Femur (tissue), 1 donor: ENCODE measurements around the gene PPP1R14D.
A peak's percentile ranks its signal among the peaks of the same experiment; 100 is the strongest.

Source experiments
- DNase-seq: peaks from one replicate; pipeline ENCODE4 v3.0.0-alpha.2; 2017

PPP1R14D gene

GRCh38 chr15:40850576-40851112 is 22.1 kb upstream of the PPP1R14D start:
- no peak for DNase-seq

GRCh38 chr15:40847223-40847961 is 18.9 kb upstream of the PPP1R14D start:
- peak; percentile 58 for DNase-seq

DNA sequence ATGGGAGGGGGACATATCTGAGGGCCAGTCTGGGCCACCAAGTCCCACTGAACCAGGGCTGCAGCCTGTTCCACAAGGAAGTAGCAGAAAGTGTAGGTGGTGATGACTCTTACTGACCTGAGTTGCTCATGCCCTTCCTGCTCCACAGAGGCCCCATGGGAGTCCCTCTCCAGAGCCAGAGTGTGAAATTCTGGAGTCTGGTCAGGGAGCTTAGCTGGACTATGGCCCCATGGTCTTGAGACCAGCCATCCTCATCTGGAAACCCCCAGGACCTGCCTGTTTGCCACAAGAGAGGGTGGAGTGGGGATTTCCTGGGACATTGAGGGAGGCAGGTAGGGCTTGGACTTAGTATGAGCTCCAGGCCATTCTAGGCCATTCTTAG is 18.3 kb upstream of the PPP1R14D start:
- DNase-seq: no peak

- no peak for DNase-seq
Measured at GRCh38 chr15:40845511-40846284, 17.2 kb upstream of the PPP1R14D start.

- DNase-seq: no peak
Measured at GRCh38 chr15:40845036-40845435, 16.5 kb upstream of the PPP1R14D start.

GRCh38 chr15:40844696-40845030 is 16.2 kb upstream of the PPP1R14D start:
- peak; percentile 46 for DNase-seq

DNA sequence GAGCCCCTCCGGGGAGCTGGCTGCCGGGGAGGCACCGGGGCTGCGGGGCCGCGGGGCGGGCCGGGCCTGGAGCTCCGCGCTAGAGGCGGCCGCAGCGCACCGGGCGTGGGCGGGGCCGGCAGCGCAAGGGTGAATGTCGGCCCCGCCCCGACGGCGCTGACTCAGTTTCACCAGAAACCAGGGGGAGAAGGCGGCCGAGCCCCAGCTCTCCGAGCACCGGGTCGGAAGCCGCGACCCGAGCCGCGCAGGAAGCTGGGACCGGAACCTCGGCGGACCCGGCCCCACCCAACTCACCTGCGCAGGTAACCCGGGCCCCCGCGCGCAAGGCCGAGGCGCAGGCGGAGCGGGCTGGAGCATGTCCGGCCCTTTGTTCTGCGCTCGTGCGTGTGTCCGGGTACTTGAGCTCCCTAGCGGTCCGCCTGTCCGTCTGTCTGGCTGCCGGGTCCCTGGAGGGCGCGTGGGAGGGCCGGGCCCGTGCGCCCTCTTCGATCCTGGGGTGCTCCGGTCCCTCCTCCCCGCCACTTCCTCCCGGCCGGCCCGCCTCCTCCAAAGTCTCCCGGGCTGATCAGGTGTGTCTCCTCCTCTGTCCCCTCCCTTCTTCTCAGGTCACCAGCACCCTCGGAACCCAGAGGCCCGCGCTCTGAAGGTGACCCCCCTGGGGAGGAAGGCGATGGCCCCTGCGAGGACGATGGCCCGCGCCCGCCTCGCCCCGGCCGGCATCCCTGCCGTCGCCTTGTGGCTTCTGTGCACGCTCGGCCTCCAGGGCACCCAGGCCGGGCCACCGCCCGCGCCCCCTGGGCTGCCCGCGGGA is 15.6 kb upstream of the PPP1R14D start, which contains the start of gene SPINT1:
Gene SPINT1 (plus strand): TSS at position 164 of the 811 bp plus-strand sequence. CDS start 507 bp downstream, at position 671.
- no peak for DNase-seq

- no peak for DNase-seq
Measured at GRCh38 chr15:40843261-40843884, 14.9 kb upstream of the PPP1R14D start.

DNA sequence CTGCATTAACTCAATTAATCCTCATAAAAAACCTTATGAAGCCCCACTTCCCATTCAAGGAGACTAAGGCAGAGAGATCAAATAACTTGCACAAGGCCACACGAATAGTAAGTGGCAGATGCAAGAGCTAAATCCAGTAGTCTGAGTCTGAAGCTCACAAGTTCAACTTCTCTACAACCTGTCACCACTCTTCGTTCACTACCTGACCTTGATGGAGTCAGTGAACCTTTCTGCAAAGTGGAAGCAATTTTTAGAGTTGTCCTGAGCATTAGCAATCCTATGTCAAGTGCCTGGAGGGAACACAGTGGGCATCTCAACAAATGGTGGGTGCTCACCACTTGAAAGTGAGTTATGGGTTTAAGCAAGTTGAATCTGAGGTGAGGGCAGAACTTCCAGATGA is 13.2 kb upstream of the PPP1R14D start:
- no peak for DNase-seq

DNA sequence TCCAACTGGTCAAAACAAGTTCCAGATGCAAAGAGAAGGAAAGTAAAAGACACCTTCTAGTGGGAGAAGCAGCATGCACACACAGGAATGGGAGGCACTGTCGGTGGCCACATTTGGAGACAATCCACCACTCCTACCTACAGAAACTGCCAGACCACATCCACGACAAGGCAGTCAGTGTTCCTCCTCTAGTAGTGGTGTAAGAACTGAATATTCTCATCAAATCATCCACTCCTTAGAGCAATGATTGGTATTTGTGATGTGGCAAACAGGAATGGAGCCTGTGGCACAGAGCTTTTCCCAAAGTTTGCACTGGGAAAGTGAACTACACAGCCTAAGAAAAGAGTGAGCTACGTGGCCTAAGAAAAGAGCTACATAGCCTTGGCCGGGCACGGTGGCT is 10.2 kb upstream of the PPP1R14D start:
- no peak for DNase-seq

DNA sequence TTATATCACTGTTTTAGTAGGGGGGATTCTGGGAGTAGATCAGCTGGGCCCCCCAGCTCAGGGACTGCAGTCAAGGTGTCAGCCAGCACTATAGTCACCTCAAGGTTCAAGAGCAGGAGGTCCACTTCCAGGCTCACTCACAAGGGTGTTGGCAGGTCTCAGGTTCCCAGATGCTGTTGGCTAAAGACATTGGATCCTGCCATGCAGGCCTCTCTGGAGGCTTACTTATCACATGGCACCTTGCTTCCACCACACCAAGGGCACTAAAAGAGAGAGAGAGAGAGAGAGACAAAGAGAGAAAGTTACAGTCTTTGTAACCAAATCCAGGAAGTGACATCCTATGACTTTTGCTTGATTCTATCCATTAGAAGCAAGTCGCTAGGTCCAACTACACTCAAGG is 7.5 kb upstream of the PPP1R14D start:
- DNase-seq: no peak

DNA sequence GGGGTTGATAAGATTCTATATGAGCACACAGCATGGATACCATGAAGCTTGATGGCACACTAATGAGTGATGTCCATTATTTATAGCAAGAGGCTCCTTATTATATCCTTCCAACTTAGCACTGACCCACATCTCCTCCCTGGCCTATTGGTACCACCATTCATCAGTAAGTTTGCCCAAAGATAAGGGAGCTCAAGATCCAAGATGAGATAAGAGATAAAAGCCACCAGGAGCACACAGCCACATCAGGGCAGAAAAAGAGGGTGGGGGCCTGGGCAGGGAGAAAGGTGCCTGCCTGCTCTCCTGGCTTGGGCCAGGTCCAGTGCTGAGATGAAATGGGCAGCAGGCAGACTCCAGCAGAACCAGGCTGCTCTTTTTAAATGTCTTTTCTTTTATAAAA is 4.4 kb upstream of the PPP1R14D start:
- DNase-seq: no peak

DNA sequence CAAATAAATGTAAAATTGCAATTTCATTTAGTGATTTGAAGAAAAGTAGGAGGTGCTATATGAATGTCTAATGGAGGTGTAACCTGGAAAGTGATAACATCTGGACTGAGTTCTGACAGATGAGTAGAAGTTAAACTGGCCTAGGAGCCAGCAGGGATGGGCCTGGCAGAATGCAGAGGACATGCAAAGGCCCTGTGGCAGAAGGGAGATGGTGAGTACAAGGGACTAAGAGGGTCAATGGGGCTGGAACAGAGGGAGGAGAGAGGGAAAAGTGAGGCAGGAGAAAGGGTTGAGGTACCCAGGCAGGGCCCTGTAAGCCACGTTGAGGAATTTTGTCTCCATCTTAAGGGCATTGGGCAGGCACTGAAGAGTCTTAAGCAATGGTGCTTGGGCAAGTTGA is 3.4 kb upstream of the PPP1R14D start:
- no peak for DNase-seq

GRCh38 chr15:40830884-40831283 is 2.4 kb upstream of the PPP1R14D start:
- no peak for DNase-seq

DNA sequence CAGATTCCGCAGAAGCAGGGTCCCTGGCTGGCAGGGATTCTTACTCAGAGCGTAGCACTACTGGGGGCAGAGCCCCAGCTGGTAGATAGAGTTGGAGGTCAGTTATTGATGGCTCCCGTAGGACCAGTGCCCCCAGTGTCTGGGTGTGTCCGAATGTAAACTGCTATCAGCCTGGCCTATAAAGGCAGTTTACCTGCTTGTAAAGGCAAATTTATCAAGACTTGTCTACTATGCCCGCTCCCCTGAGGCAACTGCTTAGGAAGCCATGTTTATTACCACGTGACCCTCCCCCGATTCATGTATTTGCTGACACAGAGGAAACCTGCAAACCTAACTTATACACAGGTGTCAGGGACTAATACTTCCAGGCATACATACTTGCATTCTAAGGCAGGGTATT is 607 bp upstream of the PPP1R14D start:
- no peak for DNase-seq

DNA sequence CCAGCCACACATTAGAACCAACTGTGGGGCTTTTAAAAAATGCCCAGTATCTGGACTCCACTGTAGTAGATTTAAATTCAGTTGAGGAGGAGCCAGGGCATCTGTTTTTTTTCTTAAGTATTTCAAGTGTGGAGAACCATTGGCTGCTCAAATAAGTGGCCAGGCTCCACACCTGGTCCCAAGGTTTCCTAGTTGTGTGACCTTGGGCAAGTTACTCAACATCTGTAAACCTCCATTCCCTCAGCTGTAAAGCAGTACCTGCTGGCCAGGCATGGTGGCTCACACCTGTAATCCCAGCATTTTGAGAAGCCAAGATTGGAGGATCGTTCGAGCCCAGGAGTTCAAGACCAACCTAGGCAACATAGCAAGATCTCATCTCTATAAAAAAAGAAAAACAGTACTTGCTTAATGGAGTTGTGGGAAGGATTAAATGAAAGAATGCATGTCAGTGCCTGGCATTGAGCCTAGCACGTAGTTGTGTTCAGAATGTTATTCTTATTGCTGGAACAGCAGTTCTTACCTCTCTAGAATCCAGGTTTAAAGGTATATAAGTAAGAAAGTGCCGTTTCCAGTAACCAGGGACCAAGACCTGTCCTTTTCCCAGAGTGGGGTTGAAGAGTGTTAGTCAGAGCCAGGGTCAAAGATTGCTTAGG is 2.0 kb downstream of the PPP1R14D start:
- DNase-seq: no peak

DNA sequence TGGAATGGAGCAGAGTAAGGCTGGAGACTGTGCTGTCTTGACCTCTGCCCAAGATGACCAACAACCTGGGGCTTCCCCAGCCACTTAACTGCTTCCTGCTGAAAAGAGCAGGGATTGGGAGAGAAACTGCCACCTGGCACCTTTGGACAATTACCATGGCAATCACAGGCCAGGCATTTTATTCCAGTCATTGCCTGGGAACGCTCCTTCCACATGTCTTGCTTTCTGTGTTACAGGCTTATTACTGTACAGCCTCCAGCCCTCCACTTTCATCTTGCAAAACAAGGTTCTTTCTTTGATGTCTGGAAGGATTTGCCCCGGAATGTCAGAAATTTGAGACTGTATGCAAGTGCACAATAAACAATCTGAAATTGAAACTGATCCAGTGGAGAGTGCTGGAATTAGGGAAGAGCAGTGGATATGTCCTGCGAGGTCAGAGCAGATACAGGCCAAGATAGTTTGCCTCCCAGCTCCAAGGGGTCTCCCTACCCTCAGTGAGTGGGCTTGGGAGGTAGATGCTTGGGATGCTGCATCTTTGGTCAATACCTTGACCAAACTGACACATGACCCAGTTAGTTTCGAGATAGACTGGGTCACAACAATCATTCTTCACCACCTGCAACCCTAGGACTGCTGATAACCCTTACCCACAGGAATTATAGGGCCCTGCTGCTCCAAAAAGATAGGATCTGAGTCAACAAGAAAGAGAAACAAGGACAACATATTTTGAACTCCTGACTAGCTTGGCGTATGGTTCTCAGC is 2.7 kb downstream of the PPP1R14D start:
- no peak for DNase-seq

- no peak for DNase-seq
Measured at GRCh38 chr15:40823572-40824343, 4.8 kb downstream of the PPP1R14D start.

- DNase-seq: no peak
Measured at GRCh38 chr15:40821195-40821594, 7.3 kb downstream of the PPP1R14D start.

DNA sequence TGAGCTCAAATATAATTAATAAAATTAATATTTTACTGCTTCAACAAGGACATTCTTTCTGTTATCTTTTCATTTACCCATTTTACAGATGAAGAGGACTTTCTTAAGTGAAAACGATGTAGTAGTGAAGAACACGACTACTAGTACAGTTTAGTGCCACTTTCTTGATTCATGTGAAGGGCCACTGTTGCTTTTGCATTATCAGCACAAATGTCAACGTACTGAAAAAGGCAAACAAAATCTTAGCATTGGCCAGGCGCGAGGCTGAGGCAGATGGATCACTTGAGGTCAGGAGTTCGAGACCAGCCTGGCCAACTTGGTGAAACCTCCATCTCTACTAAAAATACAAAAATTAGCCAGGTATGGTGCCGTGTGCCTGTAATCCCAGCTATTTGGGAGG is 9.5 kb downstream of the PPP1R14D start:
- no peak for DNase-seq
